Heart left ventricle (tissue), 16 donors: ENCODE data around the gene MST1. TPM values are rescaled to one million over a fixed set of nuclear protein-coding genes. Genes with fewer than 3 reads are reported as not detected.

Experiments
- ATAC-seq, 4 donors: fragments of 200-7000 bp; cut with Tn5 transposase; one replicate each; pipeline ENCODE4 v1.9.1; 2020 to 2022; ENCODE audit warnings: moderate library complexity in 4 of 4, mild to moderate bottlenecking in 3 of 4, moderate number of reproducible peaks in 1 of 4
- DNase-seq, 5 donors: peaks; one replicate each; pipeline ENCODE4 v3.0.0-alpha.2; 2020
- H3K27ac ChIP-seq, 12 donors: fragments of 200-600 bp; sonication (generic) in 4 of 12; one replicate each; pipeline versions ENCODE4 v1.5.0 to v1.8.0; 2016 to 2022; ENCODE audit warnings: mild to moderate bottlenecking in 2 of 12
- H3K27me3 ChIP-seq, 9 donors: fragments of 200-600 bp; sonication (generic) in 2 of 9; one replicate each; pipeline versions ENCODE4 v1.5.1 to v1.8.0; 2016 to 2022; ENCODE audit warnings: mild to moderate bottlenecking in 3 of 9
- H3K36me3 ChIP-seq, 9 donors: fragments of 200-600 bp; sonication (generic) in 2 of 9; one replicate each; pipeline versions ENCODE4 v1.5.0 to v1.8.0; 2018 to 2022; ENCODE audit warnings: mild to moderate bottlenecking in 2 of 9
- H3K4me1 ChIP-seq, 12 donors: fragments of 200-600 bp; sonication (generic) in 4 of 12; one replicate each; pipeline versions ENCODE4 v1.5.0 to v1.8.0; 2016 to 2022; ENCODE audit warnings: mild to moderate bottlenecking in 3 of 12
- H3K4me3 ChIP-seq, 12 donors: fragments of 200-600 bp; sonication (generic) in 4 of 12; one replicate each; pipeline versions ENCODE4 v1.5.0 to v1.8.0; 2017 to 2022; ENCODE audit warnings: mild to moderate bottlenecking in 9 of 12, moderate library complexity in 4 of 12
- H3K9me3 ChIP-seq, 12 donors: fragments of 200-600 bp; sonication (generic) in 4 of 12; one replicate each; pipeline versions ENCODE4 v1.5.0 to v1.8.0; 2016 to 2022; ENCODE audit warnings: mild to moderate bottlenecking in 1 of 12
- POLR2A ChIP-seq, 2 donors: fragments of 450-650 bp; IDR thresholded peaks; one replicate each; pipeline ENCODE4 v1.6.1; 2017; ENCODE audit warnings: antibody characterized with exemption in 2 of 2, mild to moderate bottlenecking in 2 of 2, moderate library complexity in 2 of 2
- WGBS, 4 donors: extraction: QIAGEN DNeasy Blood & Tissue Kit in 2 of 4; methylation state at CpG; one replicate each; pipeline versions ENCODE4 v1.1.5 to v1.1.7; 2013 to 2018; 5-methylcytosine and 5-hydroxymethylcytosine counted together
- intact Hi-C, 10 donors: fragments of 100-400 bp; cut with DNase I; formaldehyde crosslinking; loops; one replicate each; pipeline versions ENCODE4 v1.11.1 to v1.14.2; 2022
- polyA plus RNA-seq, 2 donors: library from polyadenylated mRNA; stranded (reverse); fragments of 200-250 nt; gene quantifications; one replicate each; pipeline ENCODE4 v1.2.3, GENCODE V29; 2013
- total RNA-seq, 9 donors: library from RNA; depleted of rRNA in 2 of 9; stranded (reverse); fragments of >200 nt in 2 of 9; fragmentation: NEBNext Ultra II Directional in 3 of 9; extraction: Animal tissue kit (Norgen Biotek cat#: 25700) in 3 of 9; gene quantifications; one replicate each; pipeline versions ENCODE4 v1.1.0 to v1.2.4, GENCODE V29; 2016 to 2023
- TF ChIP-seq, protein P1 (sequence below), 12 donors: fragments of 200-600 bp; sonication (generic) in 4 of 12; IDR thresholded peaks; one replicate each; pipeline versions ENCODE4 v1.5.0 to v1.8.0; 2018 to 2022; ENCODE audit warnings: antibody characterized with exemption in 12 of 12, mild to moderate bottlenecking in 5 of 12
- donor health status: ischemic (EF 13 %, LVEDD 7.1; RV severe dilation, severe dysfunction).
- donor health status: healthy with polysubstance abuse.
- donor health status: DM: no; HTN: yes; CAD: no.
- donor health status: DM: no; HTN: no; CAD: no.
- donor health status: ischemic (EF 25% LVEDD 6.9; RV normal size, moderate dysfunction).
- donor health status: ischemic (EF 25% LVEDD 5.7; RV mildly dilated, moderate dysfunction).
- donor health status: healthy.
- donor health status: DM: yes; HTN: yes; CAD: no.
- donor health status: ischemic (EF 35%, LVEDD 5.7; RV mildly dilated, moderate dysfunction).
- donor health status: nonischemic (EF 11% LVEDD 7.7; RV severe dilation, severe dysfunction).
- donor health status: DM: yes; HTN: yes; CAD: no.
- donor health status: PGD.
- donor health status: ischemic (EF 29% LVEDD 5.4; RV normal size, mild dysfunction).
- donor health status: nonischemic (EF 23%, LVEDD 6.1; RV moderate dilation, normal function).

The MST1 gene
- total and polyA plus RNA-seq, 11 donors = 1.8 to 29.4 (median 3.2) TPM

DNA sequence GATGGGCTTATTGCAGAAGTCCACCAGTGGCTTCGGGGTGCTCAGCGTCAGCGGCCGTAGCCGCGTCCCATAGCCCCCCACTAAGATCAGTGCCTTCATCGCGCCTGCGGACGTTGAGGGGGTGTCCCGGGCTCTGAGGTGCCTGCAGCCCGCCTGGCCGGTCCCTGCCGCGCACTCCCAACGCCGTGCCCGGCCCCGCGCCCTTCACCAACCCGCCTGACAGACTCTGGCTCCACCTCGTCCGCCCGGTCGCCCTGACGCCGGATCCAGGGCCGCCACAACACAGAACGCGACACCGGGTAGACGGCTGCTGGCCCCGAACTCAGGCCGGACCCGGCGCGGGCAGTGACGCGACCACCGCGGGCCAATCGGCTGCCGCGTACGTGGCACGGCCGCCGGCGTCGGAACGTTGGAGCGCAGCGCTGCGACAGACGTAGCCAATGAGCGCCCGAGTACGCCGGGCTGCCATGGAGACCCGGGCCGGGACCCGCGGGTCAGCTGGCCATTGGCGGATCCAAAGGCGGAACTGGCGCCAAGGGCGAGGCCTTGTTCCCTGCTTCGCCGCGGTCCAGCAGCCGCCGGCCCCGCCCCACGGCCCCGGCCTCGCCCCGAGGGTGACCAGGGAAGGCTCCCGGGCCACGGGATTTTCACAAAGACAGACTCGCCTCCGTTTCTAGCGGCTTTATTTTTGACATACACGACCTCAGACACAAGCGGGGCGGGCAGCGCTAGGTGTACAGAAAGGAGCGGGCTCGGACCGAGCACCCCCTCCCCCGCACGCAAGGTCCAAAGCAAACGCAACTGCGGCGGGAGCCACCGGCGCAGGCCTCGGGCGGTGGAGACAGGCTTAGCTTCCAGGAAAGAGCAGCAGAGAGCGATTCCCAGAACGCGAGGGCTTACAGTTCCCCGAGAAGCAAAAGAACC lies 34.6 kb upstream of the MST1 start, which contains the start of gene GMPPB:
GMPPB (minus strand) TSS at position 324 of the 924 bp plus-strand sequence; CDS start at position 99, 225 bp downstream.
- Histone ChIP-seq H3K36me3 (peaks cover 2 to 58% (median 51%) of the 10 kb centered on the region in 9 donors), H3K27ac (peak within 1 kb of the TSS; percentile 60 to 98 (median 92)), H3K9me3 (no peaks in the 10 kb centered on the region), H3K27me3 (no peaks in the 10 kb centered on the region), H3K4me1 (peaks cover 11 to 37% (median 24%) of the 10 kb centered on the region in 12 donors), H3K4me3 (peak within 1 kb of the TSS; percentile 73 to 100 (median 96))
- ATAC-seq (peak; percentile 81 to 90 (median 88)), DNase-seq (peak; percentile 98 to 99 (median 99))
- WGBS, 4 donors = 0 to 1% (median 1%) methylated on average over 61 to 102 of the region's 102 CpGs
- intact Hi-C loops = loop anchor here in 3 of 10 donors (5.0 kb wide), 2 partner anchors 63 to 178 kb away; partner anchors contain the start of genes IP6K1 (in 2 of the 3) and MST1R (in 1 of the 3)
- TF ChIP-seq POLR2A (IDR thresholded peaks at IDR 0.05) = peak in 1 of 2 donors; percentile 78
- TF ChIP-seq, protein P1, sequence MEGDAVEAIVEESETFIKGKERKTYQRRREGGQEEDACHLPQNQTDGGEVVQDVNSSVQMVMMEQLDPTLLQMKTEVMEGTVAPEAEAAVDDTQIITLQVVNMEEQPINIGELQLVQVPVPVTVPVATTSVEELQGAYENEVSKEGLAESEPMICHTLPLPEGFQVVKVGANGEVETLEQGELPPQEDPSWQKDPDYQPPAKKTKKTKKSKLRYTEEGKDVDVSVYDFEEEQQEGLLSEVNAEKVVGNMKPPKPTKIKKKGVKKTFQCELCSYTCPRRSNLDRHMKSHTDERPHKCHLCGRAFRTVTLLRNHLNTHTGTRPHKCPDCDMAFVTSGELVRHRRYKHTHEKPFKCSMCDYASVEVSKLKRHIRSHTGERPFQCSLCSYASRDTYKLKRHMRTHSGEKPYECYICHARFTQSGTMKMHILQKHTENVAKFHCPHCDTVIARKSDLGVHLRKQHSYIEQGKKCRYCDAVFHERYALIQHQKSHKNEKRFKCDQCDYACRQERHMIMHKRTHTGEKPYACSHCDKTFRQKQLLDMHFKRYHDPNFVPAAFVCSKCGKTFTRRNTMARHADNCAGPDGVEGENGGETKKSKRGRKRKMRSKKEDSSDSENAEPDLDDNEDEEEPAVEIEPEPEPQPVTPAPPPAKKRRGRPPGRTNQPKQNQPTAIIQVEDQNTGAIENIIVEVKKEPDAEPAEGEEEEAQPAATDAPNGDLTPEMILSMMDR (IDR thresholded peaks at IDR 0.05) = peak in 1 of 12 donors; percentile 2

DNA sequence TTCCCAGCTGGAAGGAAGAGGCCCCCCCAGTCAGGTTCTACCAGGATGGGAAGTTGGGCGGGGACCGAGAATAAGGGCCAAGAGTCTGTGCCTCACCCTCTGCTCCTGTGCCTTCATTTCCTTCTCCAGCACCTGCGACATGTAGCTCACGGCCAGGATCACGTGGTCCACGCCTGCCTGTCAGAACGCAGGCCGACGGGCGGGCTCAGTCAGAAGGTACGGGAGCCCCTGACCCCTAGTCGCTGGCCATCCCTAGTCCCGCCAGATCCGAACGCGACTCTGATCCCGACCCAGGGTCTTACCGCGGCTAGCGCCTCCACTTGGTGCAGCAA lies 34.0 kb upstream of the MST1 start:
- peak in 4 of 5 donors; percentile 57 to 75 (median 70) for DNase-seq
- H3K4me3 ChIP-seq = peak overlapping the region; percentile 73 to 100 (median 96)
- 0 to 2% (median 1%) methylated on average over 17 to 20 of the region's 20 CpGs for WGBS, 4 donors
- H3K9me3 ChIP-seq = no peaks in the 10 kb centered on the region
- H3K4me1 ChIP-seq = peaks cover 13 to 43% (median 28%) of the 10 kb centered on the region in 12 donors
- peak in 3 of 4 donors; percentile 5 to 20 (median 9) for ATAC-seq
- intact Hi-C loops = loop anchor here in 3 of 10 donors (5.0 kb wide), 2 partner anchors 64 to 179 kb away; partner anchors contain the start of genes IP6K1 (in 2 of the 3) and MST1R (in 1 of the 3)
- H3K27ac ChIP-seq = peak overlapping the region; percentile 60 to 98 (median 92)
- TF ChIP-seq POLR2A (IDR thresholded peaks at IDR 0.05) = no peak
- TF ChIP-seq, protein P1 (IDR thresholded peaks at IDR 0.05) = no peak
- H3K36me3 ChIP-seq = peaks cover 2 to 53% (median 45%) of the 10 kb centered on the region in 9 donors
- no peaks in the 10 kb centered on the region for H3K27me3 ChIP-seq

DNA sequence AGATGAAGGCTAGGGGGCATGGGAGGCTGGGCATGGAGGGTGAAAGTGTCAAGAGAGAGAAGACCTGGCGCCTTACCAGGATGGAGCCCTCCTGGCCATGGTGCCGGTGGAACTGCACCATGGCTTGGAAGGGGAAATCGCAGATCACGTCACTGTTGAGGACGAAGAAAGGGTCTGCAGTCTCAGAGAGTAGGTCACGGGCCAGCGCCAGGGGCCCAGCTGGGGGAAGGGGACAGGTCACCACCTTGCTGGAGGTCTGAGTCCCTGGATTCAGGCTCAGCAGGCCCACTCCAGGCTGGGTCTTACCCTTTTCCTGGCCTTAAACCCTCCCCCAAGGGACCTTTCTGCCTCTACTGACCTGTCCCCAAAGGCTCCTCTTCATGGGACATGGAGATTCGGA lies 33.6 kb upstream of the MST1 start:
- Histone ChIP-seq H3K27me3 (no peaks in the 10 kb centered on the region), H3K27ac (peak overlapping the region in 11 of 12 donors; percentile 84 to 98 (median 92)), H3K4me3 (peak overlapping the region; percentile 73 to 100 (median 96)), H3K36me3 (peaks cover 2 to 49% (median 42%) of the 10 kb centered on the region in 9 donors), H3K9me3 (no peaks in the 10 kb centered on the region), H3K4me1 (peaks cover 13 to 44% (median 28%) of the 10 kb centered on the region in 12 donors)
- ATAC-seq (no peak), DNase-seq (peak in 2 of 5 donors; percentile 23 to 27)
- 51 to 68% (median 58%) methylated on average over 8 of the region's 8 CpGs for WGBS, 4 donors
- intact Hi-C loops = loop anchor here in 3 of 10 donors (5.0 kb wide), 2 partner anchors 64 to 179 kb away; partner anchors contain the start of genes IP6K1 (in 2 of the 3) and MST1R (in 1 of the 3)
- TF ChIP-seq, protein P1 (IDR thresholded peaks at IDR 0.05) = no peak
- no peak for TF ChIP-seq POLR2A (IDR thresholded peaks at IDR 0.05)
